HepG2 (cell line): Measurements from ENCODE around the gene ZBTB46. TPM values are rescaled to one million over a fixed set of nuclear protein-coding genes. Genes with fewer than 3 reads are reported as not detected.

ENCODE experiments used
- ADNP ChIP-seq: sonication (generic); formaldehyde crosslinking; IDR thresholded peaks from 2 replicates; pipeline ENCODE4 v1.4.0; 2020; ENCODE audit warnings: missing genetic modification reagents
- ESRRA ChIP-seq: sonication (generic); formaldehyde crosslinking; IDR thresholded peaks from 2 replicates; pipeline ENCODE4 v1.5.1; 2020; ENCODE audit warnings: mild to moderate bottlenecking, low read depth, missing genetic modification reagents
- IRF2 ChIP-seq: IDR thresholded peaks from 2 replicates; pipeline ENCODE4 v1.6.1; 2018; ENCODE audit warnings: missing genetic modification reagents, missing compliant biosample characterization
- MYC ChIP-seq: sonication (generic); formaldehyde crosslinking; IDR thresholded peaks from 2 replicates; pipeline ENCODE4 v1.9.0; 2021; ENCODE audit warnings: missing genetic modification reagents, borderline replicate concordance
- NFKBIZ ChIP-seq: IDR thresholded peaks from 2 replicates; pipeline ENCODE4 v1.6.1; 2018; ENCODE audit warnings: missing genetic modification reagents, missing compliant biosample characterization
- SP1 ChIP-seq, 2 experiments: fragments of 450-650 bp in 1 of 2; sonication (generic) in 1 of 2; formaldehyde crosslinking in 1 of 2; IDR thresholded peaks; 2 replicates each; pipeline versions ENCODE4 v1.4.0 to v1.6.1; 2016 to 2020; ENCODE audit warnings: missing genetic modification reagents in 1 of 2
- SP2 ChIP-seq: sonication (generic); formaldehyde crosslinking; IDR thresholded peaks from 2 replicates; pipeline ENCODE4 v1.5.1; 2020; ENCODE audit warnings: mild to moderate bottlenecking, missing genetic modification reagents
- SPEN ChIP-seq: sonication (generic); formaldehyde crosslinking; IDR thresholded peaks from 2 replicates; pipeline ENCODE4 v1.5.1; 2020; ENCODE audit warnings: low read depth, mild to moderate bottlenecking, missing genetic modification reagents
- SYNCRIP ChIP-seq: fragments of 200-400 bp; formaldehyde crosslinking; IDR thresholded peaks from 2 replicates; pipeline ENCODE4 v1.6.1; 2018; ENCODE audit warnings: mild to moderate bottlenecking, low read depth, low read length; ENCODE audit not compliant: insufficient read depth
- ZHX2 ChIP-seq, 2 experiments: sonication (generic) in 1 of 2; formaldehyde crosslinking in 1 of 2; IDR thresholded peaks; 2 replicates each; pipeline versions ENCODE4 v1.6.1 to v1.9.0; 2014 to 2022; ENCODE audit warnings: antibody characterized with exemption in 1 of 2, borderline replicate concordance in 1 of 2, inconsistent platforms in 1 of 2, low read depth in 1 of 2, missing genetic modification reagents in 1 of 2
- ZNF260 ChIP-seq: sonication (generic); formaldehyde crosslinking; IDR thresholded peaks from 2 replicates; pipeline ENCODE4 v1.4.0; 2020; ENCODE audit warnings: missing genetic modification reagents, low read depth, mild to moderate bottlenecking, borderline replicate concordance
- ZNF292 ChIP-seq: sonication (generic); formaldehyde crosslinking; IDR thresholded peaks from 2 replicates; pipeline ENCODE4 v1.8.1; 2022; ENCODE audit warnings: mild to moderate bottlenecking, low read depth, missing genetic modification reagents, borderline replicate concordance
- ZNF564 ChIP-seq: sonication (generic); formaldehyde crosslinking; IDR thresholded peaks from 2 replicates; pipeline ENCODE4 v1.8.1; 2023; ENCODE audit warnings: mild to moderate bottlenecking, missing genetic modification reagents
- ZNF569 ChIP-seq: sonication (generic); formaldehyde crosslinking; IDR thresholded peaks from 2 replicates; pipeline ENCODE4 v1.5.0; 2020; ENCODE audit warnings: mild to moderate bottlenecking, missing genetic modification reagents, moderate library complexity, borderline replicate concordance
- ZNF597 ChIP-seq: sonication (generic); formaldehyde crosslinking; IDR thresholded peaks from 2 replicates; pipeline ENCODE4 v1.5.0; 2020; ENCODE audit warnings: missing genetic modification reagents
- ZNF709 ChIP-seq: sonication (generic); formaldehyde crosslinking; IDR thresholded peaks from 2 replicates; pipeline ENCODE4 v1.5.0; 2020; ENCODE audit warnings: mild to moderate bottlenecking, missing genetic modification reagents
- polyA plus RNA-seq, 8 experiments: library from polyadenylated mRNA; depleted of rRNA in 3 of 8; stranded (reverse) in 7 of 8; unstranded in 1 of 8; fragments of >200 nt; fragmentation: Illumina TruSeq in 4 of 8; extraction: Trizol in 4 of 8; gene quantifications; 2 replicates each; pipeline versions ENCODE4 v1.2.1 to v1.2.3, GENCODE V29; 2011 to 2016; ENCODE audit warnings: low read depth in 4 of 8, missing spikeins in 1 of 8, mixed read lengths in 1 of 8; ENCODE audit not compliant: insufficient read depth in 1 of 8
- total RNA-seq, 5 experiments: library from RNA; depleted of rRNA; stranded (reverse); fragments of >200 nt; fragmentation: Illumina TruSeq; extraction: Trizol; gene quantifications; 2 replicates each; pipeline ENCODE4 v1.2.3, GENCODE V29; 2016; ENCODE audit warnings: low read depth in 1 of 5
- TF ChIP-seq, protein P1 (sequence below): sonication (generic); formaldehyde crosslinking; IDR thresholded peaks from 2 replicates; pipeline ENCODE4 v1.4.0; 2020; ENCODE audit warnings: missing genetic modification reagents

ZBTB46 gene
- total and polyA plus RNA-seq, 2 of the 13 experiments (the other 11 are each of a cell fraction or from before 2014, with no cell fraction given): 1.6 to 13.5 TPM

DNA sequence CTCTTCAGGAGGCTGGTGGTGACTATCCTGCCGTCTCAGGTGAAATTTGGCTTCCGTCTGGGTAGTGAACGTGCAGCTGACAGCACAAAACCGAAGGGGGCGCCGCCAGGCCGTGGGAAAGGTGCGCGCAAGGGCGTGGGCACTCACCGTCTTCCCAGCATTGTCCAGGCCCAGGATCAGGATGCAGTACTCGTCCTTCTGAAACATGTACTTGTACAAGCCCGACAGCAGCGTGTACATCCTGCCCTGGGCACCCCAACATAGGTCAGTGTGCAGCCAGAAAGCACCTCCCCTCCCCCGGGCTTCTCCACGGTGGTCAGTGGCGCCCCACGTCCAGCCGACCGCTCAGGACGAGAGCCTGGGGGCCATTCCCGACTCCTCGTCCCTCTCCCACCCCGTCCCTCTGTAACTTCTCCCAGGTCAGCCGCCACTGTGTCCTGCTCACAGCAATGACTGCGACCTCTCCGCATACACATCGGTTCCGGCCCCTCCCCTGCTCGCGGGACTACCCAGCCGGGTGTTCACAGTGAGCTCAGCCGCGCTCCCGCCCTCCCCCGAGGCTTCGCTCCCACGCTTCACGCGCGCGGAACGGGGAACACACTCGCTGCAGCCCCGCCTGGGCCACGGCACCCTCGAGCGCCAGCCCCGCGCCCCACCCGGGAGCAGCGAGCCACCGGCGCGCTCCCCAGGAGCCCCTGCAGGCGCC, 124.1 kb downstream of the ZBTB46 start (continued):
- TF ChIP-seq ZNF597 (CRISPR knock-in tag) (no peak), SPEN (CRISPR knock-in tag) (no peak), SP1 (IDR thresholded peaks at IDR 0.05) (no peak), SP1 (CRISPR knock-in tag; IDR thresholded peaks at IDR 0.05) (peak; percentile 48; the same call in 1 of the 2 replicates), SYNCRIP (no peak), ADNP (CRISPR knock-in tag) (no peak), MYC (CRISPR knock-in tag) (peak; percentile 83), NFKBIZ (no peak), ZNF260 (CRISPR knock-in tag) (no peak), ZNF292 (CRISPR knock-in tag) (0 out of 2 replicates have a peak, but pooled peaks have one; percentile 6), SP2 (CRISPR knock-in tag) (no peak; the same call in 1 of the 2 replicates), ZNF709 (no peak), ESRRA (CRISPR knock-in tag) (no peak), ZHX2 (IDR thresholded peaks at IDR 0.05; ENCODE audit: low read depth) (no peak), ZHX2 (CRISPR knock-in tag; IDR thresholded peaks at IDR 0.05; ENCODE audit: borderline replicate concordance) (no peak), ZNF569 (CRISPR knock-in tag) (no peak), IRF2 (CRISPR knock-in tag) (peak; percentile 85), ZNF564 (CRISPR knock-in tag) (no peak)
- TF ChIP-seq, protein P1, sequence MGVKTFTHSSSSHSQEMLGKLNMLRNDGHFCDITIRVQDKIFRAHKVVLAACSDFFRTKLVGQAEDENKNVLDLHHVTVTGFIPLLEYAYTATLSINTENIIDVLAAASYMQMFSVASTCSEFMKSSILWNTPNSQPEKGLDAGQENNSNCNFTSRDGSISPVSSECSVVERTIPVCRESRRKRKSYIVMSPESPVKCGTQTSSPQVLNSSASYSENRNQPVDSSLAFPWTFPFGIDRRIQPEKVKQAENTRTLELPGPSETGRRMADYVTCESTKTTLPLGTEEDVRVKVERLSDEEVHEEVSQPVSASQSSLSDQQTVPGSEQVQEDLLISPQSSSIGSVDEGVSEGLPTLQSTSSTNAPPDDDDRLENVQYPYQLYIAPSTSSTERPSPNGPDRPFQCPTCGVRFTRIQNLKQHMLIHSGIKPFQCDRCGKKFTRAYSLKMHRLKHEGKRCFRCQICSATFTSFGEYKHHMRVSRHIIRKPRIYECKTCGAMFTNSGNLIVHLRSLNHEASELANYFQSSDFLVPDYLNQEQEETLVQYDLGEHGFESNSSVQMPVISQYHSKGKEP: no peak
